Activated naive CD4-positive, alpha-beta T cell (primary cell): ENCODE data around the gene SLC20A1.
A peak's percentile ranks its signal among the peaks of the same experiment; 100 is the strongest.
"Not testable (repeated sequence)": the region's sequence is repeated elsewhere in the genome, so short reads cannot be mapped to it uniquely, and the experiment has no call there.

Experiments used
- DNase-seq, 4 experiments: peaks; one replicate each; lab custom pipeline; 2025; lab: John Stamatoyannopoulos, UW

SLC20A1 gene

GRCh38 chr2:112646102-112646719, 472 bp downstream of the SLC20A1 start:
- DNase-seq = peak in 3 of 4 experiments; percentile 36 to 58 (median 52)

DNA sequence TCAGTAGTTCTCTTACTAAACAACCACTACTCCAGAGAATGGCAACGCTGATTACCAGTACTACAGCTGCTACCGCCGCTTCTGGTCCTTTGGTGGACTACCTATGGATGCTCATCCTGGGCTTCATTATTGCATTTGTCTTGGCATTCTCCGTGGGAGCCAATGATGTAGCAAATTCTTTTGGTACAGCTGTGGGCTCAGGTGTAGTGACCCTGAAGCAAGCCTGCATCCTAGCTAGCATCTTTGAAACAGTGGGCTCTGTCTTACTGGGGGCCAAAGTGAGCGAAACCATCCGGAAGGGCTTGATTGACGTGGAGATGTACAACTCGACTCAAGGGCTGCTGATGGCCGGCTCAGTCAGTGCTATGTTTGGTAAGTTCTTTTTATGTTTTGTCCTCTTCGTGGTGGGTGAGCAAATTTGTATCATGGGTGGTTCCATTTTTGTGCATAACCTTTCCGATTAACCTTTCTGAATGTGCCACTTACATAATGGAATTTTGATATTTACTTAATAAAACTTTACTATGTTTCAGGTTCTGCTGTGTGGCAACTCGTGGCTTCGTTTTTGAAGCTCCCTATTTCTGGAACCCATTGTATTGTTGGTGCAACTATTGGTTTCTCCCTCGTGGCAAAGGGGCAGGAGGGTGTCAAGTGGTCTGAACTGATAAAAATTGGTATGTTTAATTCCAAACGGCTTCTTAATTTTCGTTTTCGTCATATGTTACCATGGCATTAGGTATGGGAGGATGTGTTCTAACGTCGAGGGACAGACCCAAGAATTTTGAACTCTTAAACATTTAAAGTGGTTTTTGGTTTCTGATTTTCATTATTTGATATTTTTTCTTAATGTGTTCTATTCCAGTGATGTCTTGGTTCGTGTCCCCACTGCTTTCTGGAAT, 1.3 kb downstream of the SLC20A1 start:
- DNase-seq = no peak

- DNase-seq = no peak
Measured at GRCh38 chr2:112648081-112648480, 2.3 kb downstream of the SLC20A1 start.

DNA sequence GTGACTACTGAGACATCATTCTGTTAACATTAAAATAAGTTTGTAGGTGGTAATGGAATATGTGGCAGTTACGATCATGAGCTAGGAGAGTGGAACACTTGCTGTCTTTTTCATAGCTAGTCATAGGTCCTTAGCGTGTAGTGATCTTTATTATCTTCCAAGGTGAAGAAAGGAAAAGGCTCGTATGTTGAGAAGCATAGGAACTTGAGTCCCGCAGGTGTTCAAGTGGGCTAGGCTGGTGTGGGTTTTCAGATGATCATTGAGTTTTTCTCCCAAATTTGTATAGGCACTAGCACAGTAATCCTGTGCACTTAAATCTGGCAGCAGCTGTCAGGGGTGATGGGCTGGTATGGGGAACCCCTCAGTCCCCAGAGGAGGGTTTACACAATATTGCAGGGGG, 10.9 kb downstream of the SLC20A1 start:
- no peak for DNase-seq

DNA sequence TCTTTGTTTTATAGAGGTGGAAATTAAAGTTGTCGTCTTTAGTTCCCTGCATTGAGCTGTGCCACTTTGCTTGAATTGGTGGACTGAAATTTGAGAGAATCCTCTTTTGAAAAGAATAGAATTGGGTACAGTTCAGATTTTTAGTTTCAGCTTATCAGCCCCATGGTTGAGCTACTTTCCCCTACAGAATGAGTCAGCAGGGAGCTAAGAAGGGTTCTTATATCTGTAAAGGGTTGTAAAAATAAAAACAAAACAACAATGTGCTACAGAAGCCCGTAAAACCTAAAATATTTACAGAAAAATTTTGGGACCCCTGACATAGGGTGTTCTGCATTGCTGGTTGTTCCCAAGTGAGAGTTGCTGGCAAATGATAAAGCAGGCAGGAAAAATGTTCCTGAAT, 12.6 kb downstream of the SLC20A1 start:
- DNase-seq = no peak

- no peak for DNase-seq
Measured at GRCh38 chr2:112658839-112659667, 13.3 kb downstream of the SLC20A1 start.

DNA sequence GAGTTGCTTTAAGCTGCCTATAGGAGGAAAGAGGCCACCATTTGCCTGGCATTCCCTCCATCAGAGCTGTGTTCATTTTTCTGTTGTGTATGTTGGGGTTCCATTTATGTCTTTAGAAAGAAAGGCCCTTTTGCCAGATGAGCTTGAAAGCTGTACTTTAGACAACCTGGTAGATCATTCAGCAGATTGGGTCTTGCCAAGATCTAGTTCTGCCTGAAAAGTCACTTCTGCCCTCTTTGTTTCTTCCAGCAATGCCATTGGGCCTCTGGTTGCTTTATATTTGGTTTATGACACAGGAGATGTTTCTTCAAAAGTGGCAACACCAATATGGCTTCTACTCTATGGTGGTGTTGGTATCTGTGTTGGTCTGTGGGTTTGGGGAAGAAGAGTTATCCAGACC, 14.4 kb downstream of the SLC20A1 start:
- DNase-seq = no peak

GRCh38 chr2:112661656-112662305, 16.0 kb downstream of the SLC20A1 start:
- no peak for DNase-seq

DNA sequence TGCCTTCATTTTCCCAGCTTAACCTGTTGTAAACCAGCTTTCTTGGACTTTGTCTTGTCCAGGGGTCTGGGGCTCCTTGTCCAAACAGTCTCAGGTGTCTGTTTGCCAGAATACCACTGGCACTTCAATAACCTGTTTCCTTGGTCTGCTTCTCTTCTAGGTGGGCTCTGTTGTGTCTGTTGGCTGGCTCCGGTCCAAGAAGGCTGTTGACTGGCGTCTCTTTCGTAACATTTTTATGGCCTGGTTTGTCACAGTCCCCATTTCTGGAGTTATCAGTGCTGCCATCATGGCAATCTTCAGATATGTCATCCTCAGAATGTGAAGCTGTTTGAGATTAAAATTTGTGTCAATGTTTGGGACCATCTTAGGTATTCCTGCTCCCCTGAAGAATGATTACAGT, 17.0 kb downstream of the SLC20A1 start:
- no peak for DNase-seq

GRCh38 chr2:112664689-112665088, 18.9 kb downstream of the SLC20A1 start:
- no peak for DNase-seq

DNA sequence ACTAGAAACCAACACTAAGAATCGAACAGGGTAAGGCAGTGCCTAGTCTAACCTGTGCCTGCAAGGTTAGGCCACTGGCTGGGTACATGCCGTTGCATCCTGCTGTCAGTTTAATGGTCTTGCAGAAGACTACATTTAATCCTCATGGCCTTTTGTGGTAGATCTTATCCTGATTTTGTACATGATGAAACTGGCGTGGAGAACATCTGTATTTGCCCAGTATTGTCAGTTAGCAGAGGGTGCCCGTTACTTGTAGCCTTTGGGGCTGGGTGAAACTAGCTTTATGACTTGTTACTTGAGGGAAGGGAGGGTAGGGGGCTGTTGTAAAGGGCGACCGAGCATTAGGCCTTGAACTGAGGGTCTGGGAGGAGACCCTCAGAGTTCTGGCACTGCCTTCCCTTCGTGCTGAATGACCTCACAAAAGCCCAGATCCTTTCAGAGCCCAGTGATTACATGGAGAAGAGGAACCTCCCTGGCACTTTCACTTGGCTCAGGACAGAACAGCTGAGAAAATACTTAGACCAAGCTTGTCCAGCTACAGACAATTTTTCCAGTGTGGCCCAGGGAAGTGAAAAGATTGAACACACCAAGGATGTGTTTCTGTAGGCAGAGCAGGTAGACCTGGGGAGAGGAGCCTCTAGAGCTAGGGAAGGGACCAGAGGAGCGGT, 19.5 kb downstream of the SLC20A1 start:
- DNase-seq = no peak

DNA sequence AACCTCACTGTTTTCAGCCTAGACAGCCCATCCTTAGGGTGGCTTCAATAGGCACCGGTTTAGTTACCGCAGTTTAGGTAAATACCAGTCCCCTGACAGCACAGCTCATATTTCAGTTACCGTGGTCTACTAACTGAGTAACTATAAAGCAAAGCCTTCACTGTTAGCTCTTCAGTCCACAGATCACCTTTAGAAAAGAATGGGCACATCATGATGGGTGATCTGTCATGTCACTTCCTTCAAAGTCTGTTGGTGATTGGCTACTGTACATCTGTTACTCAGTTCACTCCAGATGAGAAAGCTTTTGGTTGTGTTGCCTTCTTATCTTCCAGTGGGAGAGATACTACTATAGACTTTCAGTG, 21.0 kb downstream of the SLC20A1 start:
- DNase-seq = no peak

DNA sequence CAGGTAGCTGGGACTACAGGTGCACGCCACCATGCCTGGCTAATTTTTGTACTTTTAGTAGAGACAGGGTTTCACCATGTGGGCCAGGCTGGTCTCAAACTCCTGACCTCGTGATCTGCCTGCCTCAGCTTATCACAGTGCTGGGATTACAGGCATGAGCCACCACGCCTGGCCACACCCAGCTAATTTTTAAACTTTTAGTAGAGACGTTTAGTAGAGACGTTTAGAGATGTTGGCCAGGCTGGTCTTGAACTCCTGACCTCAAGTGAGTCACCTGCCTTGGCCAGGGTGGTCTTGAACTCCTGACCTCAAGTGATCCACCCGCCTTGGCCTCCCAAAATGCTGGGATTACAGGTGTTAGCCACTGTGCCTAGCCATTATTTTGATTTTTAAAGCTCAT, 21.8 kb downstream of the SLC20A1 start:
- not testable (repeated sequence) for DNase-seq

DNA sequence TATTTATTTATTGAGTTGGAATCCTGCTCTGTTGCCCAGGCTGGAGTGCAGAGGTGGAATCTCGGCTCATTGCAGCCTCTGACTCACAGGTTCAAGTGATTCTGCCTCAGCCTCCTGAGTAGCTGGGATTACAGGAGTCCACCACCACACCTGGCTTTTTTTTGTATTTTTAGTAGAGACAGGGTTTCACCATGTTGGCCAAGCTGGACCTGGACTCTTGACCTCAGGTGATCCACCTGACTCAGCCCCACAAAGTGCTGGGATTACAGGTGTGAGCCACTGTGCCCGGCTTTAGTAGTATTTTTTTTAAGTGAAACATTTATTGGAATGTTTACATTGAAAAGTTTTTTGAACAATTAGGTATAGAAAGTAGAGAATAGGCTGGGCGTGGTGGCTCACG, 23.9 kb downstream of the SLC20A1 start:
- DNase-seq = no peak

DNA sequence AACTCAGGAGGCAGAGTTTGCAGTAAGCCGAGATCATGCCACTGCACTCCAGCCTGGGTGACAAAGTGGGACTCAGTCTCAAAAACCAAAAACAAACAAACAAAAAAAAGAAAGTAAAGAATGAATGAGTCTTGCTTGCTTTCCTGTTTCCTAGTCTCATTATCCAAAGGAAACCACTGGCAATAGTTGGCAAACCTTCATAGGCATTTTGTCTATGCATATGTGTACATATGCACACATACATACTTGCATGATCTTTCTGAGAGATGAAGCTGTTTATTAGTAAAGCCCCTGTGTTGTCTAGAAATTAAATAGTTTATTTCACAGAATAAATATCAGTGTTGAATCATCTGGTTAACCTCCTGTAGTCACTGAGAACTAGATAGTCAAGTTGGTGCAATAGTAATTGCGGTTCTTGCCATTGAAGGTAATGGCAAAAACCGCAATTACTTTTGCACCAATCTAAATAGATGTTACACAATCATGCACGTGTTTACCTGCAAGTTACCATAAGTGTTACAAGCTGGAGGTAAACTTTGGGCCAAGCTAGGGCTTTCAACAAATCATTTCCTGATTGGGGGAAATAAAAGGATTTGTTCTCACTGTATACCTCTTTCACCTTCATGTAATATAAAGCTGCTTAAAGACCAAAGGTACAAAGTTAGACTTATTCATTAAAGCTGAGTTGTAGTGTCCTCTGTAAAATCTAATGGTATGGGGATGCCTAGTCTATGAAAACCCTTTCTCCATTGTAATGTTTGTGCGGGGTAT, 24.7 kb downstream of the SLC20A1 start:
- no peak for DNase-seq

DNA sequence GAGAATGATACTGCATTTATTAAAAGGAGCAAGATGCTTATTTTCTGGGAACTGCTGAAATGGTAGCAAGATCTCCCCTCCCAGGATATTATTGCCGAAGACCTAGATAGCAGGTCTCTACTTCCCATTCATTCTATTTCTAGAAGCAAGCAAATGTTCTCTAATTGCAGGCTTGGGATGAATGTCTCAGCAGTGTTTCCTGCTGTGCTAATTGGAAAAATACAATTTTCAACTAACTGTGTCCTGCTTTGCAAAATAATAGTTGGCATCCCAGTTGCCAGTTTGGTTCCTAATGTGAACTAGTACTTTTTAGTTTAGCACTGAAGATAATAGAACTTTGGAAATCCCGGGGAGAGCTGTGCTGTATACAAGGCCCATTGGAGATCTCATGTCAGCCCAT, 26.1 kb downstream of the SLC20A1 start:
- DNase-seq = no peak

DNA sequence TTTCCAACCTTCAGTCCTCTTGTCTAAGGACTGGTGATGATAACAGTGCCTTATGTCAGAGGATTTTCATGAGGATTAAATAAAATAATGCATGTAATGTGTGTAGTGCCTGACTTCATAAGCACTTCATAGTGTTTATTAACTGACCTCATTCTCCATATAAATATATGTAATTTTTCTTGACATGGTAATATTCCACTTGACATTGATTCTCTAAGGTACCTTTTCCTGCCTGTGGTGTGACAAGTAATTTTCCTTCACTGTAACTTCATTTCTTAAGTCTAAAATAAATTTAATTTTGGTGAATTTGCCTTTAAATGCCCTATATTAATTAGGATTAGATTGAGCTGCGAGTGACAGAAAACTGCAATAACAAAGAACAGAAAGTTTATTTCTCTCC, 27.3 kb downstream of the SLC20A1 start:
- DNase-seq = no peak

DNA sequence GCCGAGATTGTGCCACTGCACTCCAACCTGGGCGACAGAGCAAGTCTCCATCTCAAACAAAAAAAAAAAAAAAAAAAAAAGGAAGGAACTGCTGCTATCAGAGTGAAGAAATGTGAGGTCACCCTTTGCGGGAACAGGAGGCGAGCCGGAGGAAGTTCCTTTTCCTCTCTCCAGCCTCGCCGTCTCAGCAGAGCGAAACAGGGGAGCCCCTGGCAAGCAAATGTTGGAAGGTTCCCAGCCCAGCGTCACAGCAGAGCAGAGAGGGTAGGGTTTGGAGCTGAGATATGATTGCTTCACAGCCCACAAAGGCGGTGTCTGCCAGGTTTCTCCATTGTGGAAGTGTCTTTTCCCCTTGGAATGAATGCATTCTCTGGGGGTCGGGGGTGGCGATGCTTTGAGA, 28.5 kb downstream of the SLC20A1 start:
- no peak for DNase-seq

GRCh38 chr2:112679484-112679883, 33.7 kb downstream of the SLC20A1 start:
- no peak for DNase-seq

- no peak for DNase-seq
Measured at GRCh38 chr2:112680666-112681101, 34.9 kb downstream of the SLC20A1 start.

DNA sequence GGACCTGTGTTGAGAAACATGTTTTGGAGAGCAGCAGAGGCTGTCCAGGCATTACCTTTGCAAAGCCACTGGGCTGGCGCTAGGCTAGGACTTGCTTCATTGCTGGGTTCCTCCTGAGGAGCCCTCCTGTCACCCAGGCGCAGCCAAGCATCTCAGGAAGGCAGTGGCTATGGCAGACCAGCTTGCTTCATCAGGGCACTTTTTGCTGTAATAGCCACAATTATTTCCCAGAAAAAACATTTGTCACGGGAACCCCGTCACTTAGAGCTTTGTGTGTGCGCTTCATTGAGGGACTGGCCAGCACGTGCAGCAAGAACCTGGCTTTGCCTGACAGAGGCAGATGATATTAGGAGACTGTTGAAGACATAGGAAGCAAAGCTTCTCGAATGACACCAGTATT, 36.4 kb downstream of the SLC20A1 start:
- no peak for DNase-seq
